ENCODE data around the gene CYB561D1.

CYB561D1 gene

DNA sequence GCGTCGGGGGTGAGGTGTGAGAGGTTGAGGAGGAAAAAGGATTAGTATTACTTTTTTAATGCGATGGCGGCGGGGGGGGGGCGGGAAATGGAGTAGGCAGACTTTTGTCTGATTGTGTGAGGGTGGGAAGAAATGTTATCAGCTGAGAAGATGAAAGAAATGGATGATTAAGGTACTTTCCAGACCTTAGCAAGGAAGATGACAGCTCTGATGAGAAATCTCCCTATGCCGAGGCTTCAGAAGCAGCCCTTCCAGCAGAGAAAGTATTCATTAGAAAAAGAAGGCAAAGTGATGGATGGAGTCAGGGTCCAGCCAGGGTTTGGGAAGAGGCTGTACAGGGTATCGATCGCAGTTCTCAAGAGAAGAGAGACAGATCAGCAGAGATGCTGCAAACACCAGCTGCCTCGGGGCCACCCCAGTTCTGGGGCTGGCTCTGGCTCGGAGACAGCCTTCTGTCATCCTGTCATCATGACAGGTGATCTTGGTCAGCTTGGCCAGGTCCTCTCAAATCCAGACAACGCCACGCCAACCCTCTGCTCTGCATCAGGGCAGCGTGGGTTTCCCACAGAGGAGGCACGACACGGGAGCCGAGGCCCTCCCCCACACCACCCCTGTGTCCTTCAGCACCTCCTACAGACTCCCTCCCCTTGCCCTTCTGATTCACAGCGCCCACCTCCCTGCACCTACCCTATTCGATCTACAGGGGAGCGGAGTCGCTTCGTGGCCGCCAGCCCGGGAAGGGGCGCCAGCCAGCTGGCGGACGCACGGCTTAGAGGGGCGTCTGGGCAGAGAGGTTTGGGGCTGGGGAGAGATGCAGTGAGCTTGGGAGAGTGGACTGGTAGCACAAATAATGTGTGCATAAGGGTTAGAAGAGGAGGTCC is 10.9 kb upstream of the CYB561D1 start:
- DNase-seq (ENCODE audit: extremely low spot score) = peak; percentile 63
- ChIA-PET POLR2A (interaction anchor here (1.0 to 2.8 kb wide), 8 partner anchors 11 to 230 kb away, joined by 4 to 14 read pairs (median 6); partner anchors contain the start of genes AMIGO1, CYB561D1 and PSMA5), CTCF (interaction anchor here (0.6 to 2.9 kb wide), 2 partner anchors 10 to 30 kb away, joined by 3 to 12 read pairs; partner anchors contain the start of gene CYB561D1)
- TF ChIP-seq L3MBTL2 (conservative IDR thresholded peaks at IDR 0.05) (no peak; the same call in 1 of the 2 replicates), FOXA1 (IDR thresholded peaks at IDR 0.05) (no peak), ELF4 (IDR thresholded peaks at IDR 0.05) (no peak), ARNT (IDR thresholded peaks at IDR 0.05) (no peak), SP1 (IDR thresholded peaks at IDR 0.05) (no peak), CTBP1 (IDR thresholded peaks at IDR 0.05; ENCODE audit: borderline replicate concordance) (no peak), FOXK2 (IDR thresholded peaks at IDR 0.05) (no peak), NFRKB (IDR thresholded peaks at IDR 0.05) (no peak), FOXM1 (IDR thresholded peaks at IDR 0.05; ENCODE audit: borderline replicate concordance) (no peak), TARDBP (IDR thresholded peaks at IDR 0.05) (no peak)

DNA sequence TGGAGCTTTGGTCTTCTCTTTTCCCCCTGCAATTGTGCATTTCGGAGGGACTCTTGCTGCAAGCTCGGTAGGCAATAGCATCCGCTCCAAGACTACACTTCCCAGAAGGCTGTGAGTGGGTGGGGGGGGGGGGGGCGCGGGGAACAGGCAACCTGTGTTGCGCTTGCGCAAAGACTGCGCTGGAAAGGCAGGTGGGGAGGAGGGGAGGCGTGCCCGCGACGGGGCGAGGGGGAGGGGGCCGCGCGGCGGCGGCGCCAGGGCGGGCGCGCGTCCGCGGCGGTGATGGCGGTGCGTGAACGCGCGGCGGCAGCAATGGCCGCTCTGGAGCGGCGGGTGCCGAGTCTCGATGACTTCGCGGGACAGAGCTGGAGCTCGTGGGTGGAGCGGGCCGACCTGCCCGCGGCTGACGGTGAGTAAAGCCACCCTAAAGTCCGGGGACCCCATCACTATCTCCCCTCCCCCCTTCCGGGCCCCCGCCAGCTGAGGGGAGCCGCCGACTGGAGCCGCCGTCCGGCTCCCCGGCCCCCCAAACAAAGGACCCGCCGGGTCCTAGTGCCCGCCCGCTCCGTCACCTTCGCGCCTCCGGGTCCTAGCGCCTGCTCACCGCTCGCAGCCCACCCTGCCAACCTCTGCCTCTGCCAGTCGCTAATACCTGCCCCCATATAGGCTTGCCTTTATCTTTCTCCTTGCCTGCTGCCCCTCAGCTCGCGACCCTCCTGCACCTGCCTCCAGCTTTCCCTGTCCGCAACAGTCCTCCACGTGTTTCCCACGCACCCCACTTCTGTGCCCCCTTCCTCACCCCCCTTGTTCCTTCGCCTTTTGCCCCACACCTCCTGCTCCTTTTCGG is 10.0 kb upstream of the CYB561D1 start, which contains the start of gene ATXN7L2:
TSS of gene ATXN7L2 (plus strand) at position 234 of the 847 bp plus-strand sequence. CDS start at position 283, 49 bp downstream.
- DNase-seq (ENCODE audit: extremely low spot score) = peak; percentile 100
- POLR2A ChIA-PET = interaction anchor here (1.0 to 3.0 kb wide), 9 partner anchors 10 to 231 kb away, joined by 4 to 14 read pairs (median 7); partner anchors contain the start of genes AMIGO1, CYB561D1 and PSMA5
- CTCF ChIA-PET = interaction anchor here (0.6 to 2.9 kb wide), 2 partner anchors 10 to 31 kb away, joined by 3 to 12 read pairs; partner anchors contain the start of gene CYB561D1
- TF ChIP-seq TARDBP (IDR thresholded peaks at IDR 0.05) (peak; percentile 48), NFRKB (IDR thresholded peaks at IDR 0.05) (no peak), ZNF384 (IDR thresholded peaks at IDR 0.05) (no peak), SP1 (IDR thresholded peaks at IDR 0.05) (no peak), LEF1 (IDR thresholded peaks at IDR 0.05; ENCODE audit: borderline replicate concordance) (peak; percentile 86), FOXK2 (IDR thresholded peaks at IDR 0.05) (no peak), SUZ12 (IDR thresholded peaks at IDR 0.05) (no peak), CTBP1 (IDR thresholded peaks at IDR 0.05; ENCODE audit: borderline replicate concordance) (peak; percentile 76; the same call in 1 of the 2 replicates), ELF4 (IDR thresholded peaks at IDR 0.05) (0 out of 2 replicates have a peak, but pooled peaks have one; percentile 20), FOXM1 (IDR thresholded peaks at IDR 0.05; ENCODE audit: borderline replicate concordance) (peak; percentile 99), FOXA1 (IDR thresholded peaks at IDR 0.05) (no peak), L3MBTL2 (conservative IDR thresholded peaks at IDR 0.05) (peak; percentile 92), HDGF (IDR thresholded peaks at IDR 0.05; ENCODE audit: borderline replicate concordance) (no peak), BHLHE40 (IDR thresholded peaks at IDR 0.05; ENCODE audit: borderline replicate concordance) (no peak), ARNT (IDR thresholded peaks at IDR 0.05) (peak; percentile 54)
- TF ChIP-seq, protein P1, sequence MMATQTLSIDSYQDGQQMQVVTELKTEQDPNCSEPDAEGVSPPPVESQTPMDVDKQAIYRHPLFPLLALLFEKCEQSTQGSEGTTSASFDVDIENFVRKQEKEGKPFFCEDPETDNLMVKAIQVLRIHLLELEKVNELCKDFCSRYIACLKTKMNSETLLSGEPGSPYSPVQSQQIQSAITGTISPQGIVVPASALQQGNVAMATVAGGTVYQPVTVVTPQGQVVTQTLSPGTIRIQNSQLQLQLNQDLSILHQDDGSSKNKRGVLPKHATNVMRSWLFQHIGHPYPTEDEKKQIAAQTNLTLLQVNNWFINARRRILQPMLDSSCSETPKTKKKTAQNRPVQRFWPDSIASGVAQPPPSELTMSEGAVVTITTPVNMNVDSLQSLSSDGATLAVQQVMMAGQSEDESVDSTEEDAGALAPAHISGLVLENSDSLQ (IDR thresholded peaks at IDR 0.05) = no peak

DNA sequence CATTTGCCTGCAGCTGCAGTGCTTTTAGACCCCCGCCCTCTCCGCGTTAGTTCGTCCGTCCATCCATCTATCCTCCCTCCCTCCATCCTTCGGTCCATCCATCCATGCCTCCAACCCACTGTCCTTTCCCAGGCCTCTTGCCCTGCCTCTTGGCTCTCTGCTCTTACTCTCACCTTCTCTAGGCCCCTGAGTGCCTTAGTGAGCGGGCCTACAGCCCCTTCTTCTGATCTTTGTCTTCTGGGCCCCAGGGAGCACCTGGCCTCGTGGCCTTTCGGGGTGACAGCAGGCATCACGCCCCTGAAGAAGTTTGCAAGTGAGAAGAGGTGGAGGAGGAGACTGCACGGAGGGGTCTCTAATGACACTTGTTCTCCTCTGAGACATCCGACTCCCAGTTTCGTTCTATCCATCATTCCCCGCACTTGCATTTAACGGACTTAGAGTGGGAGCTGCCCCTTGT is 9.3 kb upstream of the CYB561D1 start:
- TF ChIP-seq ELF4 (IDR thresholded peaks at IDR 0.05) (no peak), SP1 (IDR thresholded peaks at IDR 0.05) (no peak), CTBP1 (IDR thresholded peaks at IDR 0.05; ENCODE audit: borderline replicate concordance) (no peak), ZNF384 (IDR thresholded peaks at IDR 0.05) (no peak), NFRKB (IDR thresholded peaks at IDR 0.05) (no peak), BHLHE40 (IDR thresholded peaks at IDR 0.05; ENCODE audit: borderline replicate concordance) (no peak), L3MBTL2 (conservative IDR thresholded peaks at IDR 0.05) (no peak; the same call in 1 of the 2 replicates), LEF1 (IDR thresholded peaks at IDR 0.05; ENCODE audit: borderline replicate concordance) (no peak), FOXM1 (IDR thresholded peaks at IDR 0.05; ENCODE audit: borderline replicate concordance) (no peak), TARDBP (IDR thresholded peaks at IDR 0.05) (no peak), ARNT (IDR thresholded peaks at IDR 0.05) (no peak), HDGF (IDR thresholded peaks at IDR 0.05; ENCODE audit: borderline replicate concordance) (no peak), FOXK2 (IDR thresholded peaks at IDR 0.05) (no peak), FOXA1 (IDR thresholded peaks at IDR 0.05) (no peak), SUZ12 (IDR thresholded peaks at IDR 0.05) (no peak)
- TF ChIP-seq, protein P1 (IDR thresholded peaks at IDR 0.05) = no peak
- POLR2A ChIA-PET = interaction anchor here (1.2 to 3.0 kb wide), 7 partner anchors 9 to 59 kb away, joined by 5 to 14 read pairs (median 9); partner anchors contain the start of genes AMIGO1, CYB561D1 and PSMA5
- CTCF ChIA-PET = interaction anchor here (1.0 to 2.9 kb wide), 2 partner anchors 9 to 24 kb away, joined by 3 to 12 read pairs; partner anchors contain the start of genes AMIGO1 and CYB561D1
- DNase-seq (ENCODE audit: extremely low spot score) = no peak

DNA sequence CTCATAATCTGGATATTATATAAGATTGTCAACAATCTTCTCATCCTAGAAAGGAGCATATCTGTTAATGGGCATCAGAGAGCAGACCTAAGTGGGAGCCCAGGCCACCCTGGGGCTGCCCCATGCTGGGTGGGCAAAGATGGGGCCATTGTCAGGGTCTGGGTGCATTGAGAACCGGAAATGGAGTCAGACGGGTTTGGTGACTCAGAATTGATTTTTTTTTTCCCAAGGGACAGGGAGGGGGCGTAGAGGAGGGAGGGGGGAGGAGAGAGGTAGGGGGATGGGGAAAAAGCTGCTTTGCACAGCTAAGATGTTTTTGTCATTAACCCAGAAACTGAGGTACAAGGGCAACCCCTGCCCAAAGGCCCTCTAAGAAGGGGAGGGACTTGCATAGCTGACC is 8.9 kb upstream of the CYB561D1 start:
- no peak for DNase-seq (ENCODE audit: extremely low spot score)
- no peak for TF ChIP-seq FOXK2 (IDR thresholded peaks at IDR 0.05)
- TF ChIP-seq L3MBTL2 (conservative IDR thresholded peaks at IDR 0.05) = no peak
- no peak for TF ChIP-seq ARNT (IDR thresholded peaks at IDR 0.05)
- no peak for TF ChIP-seq BHLHE40 (IDR thresholded peaks at IDR 0.05; ENCODE audit: borderline replicate concordance)
- no peak for TF ChIP-seq ELF4 (IDR thresholded peaks at IDR 0.05)
- TF ChIP-seq, protein P1 (IDR thresholded peaks at IDR 0.05) = no peak
- no peak for TF ChIP-seq TARDBP (IDR thresholded peaks at IDR 0.05)
- TF ChIP-seq ZNF384 (IDR thresholded peaks at IDR 0.05) = no peak
- TF ChIP-seq SUZ12 (IDR thresholded peaks at IDR 0.05) = no peak
- no peak for TF ChIP-seq HDGF (IDR thresholded peaks at IDR 0.05; ENCODE audit: borderline replicate concordance)
- ChIA-PET POLR2A (interaction anchor here (1.5 to 3.0 kb wide), 4 partner anchors 9 to 59 kb away, joined by 5 to 14 read pairs (median 11); partner anchors contain the start of genes AMIGO1, CYB561D1 and PSMA5), CTCF (interaction anchor here (1.0 to 2.9 kb wide), 3 partner anchors 9 to 47 kb away, joined by 3 to 12 read pairs (median 6); partner anchors contain the start of genes AMIGO1 and CYB561D1)
